Parathyroid adenoma (tissue), 2 donors: Measurements from ENCODE around the gene UNC45B.
"Not testable (repeated sequence)": the region's sequence is repeated elsewhere in the genome, so short reads cannot be mapped to it uniquely, and the experiment has no call there.

Experiments
- H2AFZ ChIP-seq: fragments of 300-600 bp; sonication (generic); one replicate; pipeline ENCODE4 v1.7.0; 2017; ENCODE audit warnings: antibody characterized with exemption, mild to moderate bottlenecking
- H3K27ac ChIP-seq: fragments of 300-600 bp; sonication (generic); one replicate; pipeline ENCODE4 v1.7.0; 2017
- H3K27me3 ChIP-seq: fragments of 300-600 bp; sonication (generic); one replicate; pipeline ENCODE4 v1.7.0; 2017; ENCODE audit warnings: low read length; ENCODE audit not compliant: control insufficient read depth, insufficient read depth
- H3K36me3 ChIP-seq: fragments of 300-600 bp; sonication (generic); one replicate; pipeline ENCODE4 v1.7.0; 2017; ENCODE audit warnings: low read length; ENCODE audit not compliant: control insufficient read depth, insufficient read depth
- H3K4me1 ChIP-seq: fragments of 300-600 bp; sonication (generic); one replicate; pipeline ENCODE4 v1.7.0; 2017; ENCODE audit warnings: control low read depth
- H3K4me2 ChIP-seq: fragments of 300-600 bp; sonication (generic); one replicate; pipeline ENCODE4 v1.7.0; 2017; ENCODE audit warnings: low read length
- H3K4me3 ChIP-seq: fragments of 300-600 bp; sonication (generic); one replicate; pipeline ENCODE4 v1.7.0; 2017; ENCODE audit warnings: low read depth, low read length
- H3K79me2 ChIP-seq: fragments of 300-600 bp; sonication (generic); one replicate; pipeline ENCODE4 v1.7.0; 2017; ENCODE audit warnings: control low read depth
- H3K9ac ChIP-seq: fragments of 300-600 bp; sonication (generic); one replicate; pipeline ENCODE4 v1.7.0; 2017; ENCODE audit warnings: mild to moderate bottlenecking
- H3K9me3 ChIP-seq: fragments of 300-600 bp; sonication (generic); one replicate; pipeline ENCODE4 v1.7.0; 2017; ENCODE audit warnings: low read length; ENCODE audit not compliant: control insufficient read depth
- TF ChIP-seq, protein P1 (sequence below): fragments of 300-600 bp; sonication (generic); IDR thresholded peaks from one replicate; pipeline ENCODE4 v1.7.0; 2017; ENCODE audit warnings: antibody characterized with exemption, mild to moderate bottlenecking
- donor health status: primary hyperparathyroidism.

Gene UNC45B

DNA sequence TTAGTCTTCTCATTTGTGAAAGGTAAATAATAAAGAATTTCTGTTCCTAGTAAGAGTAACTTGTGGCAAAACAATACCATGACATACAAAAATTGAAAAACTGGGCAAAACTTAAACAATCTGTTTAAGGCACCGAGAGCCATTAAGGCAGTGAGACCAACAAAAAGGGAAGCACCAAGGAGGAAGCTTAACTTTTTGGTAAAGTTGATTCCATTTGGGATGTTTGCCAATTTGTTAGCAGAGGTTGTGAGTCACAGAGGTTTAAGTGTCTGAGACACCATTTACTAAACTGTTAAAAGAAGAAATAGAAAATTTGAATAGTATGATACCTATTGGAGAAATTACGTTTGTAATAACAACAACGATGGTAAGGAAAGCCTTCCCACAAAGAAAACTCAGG, 41.7 kb downstream of the UNC45B start:
- Histone ChIP-seq H2AFZ (no peak overlapping the region), H3K4me2 (no peak overlapping the region), H3K27me3 (no peaks in the 10 kb centered on the region), H3K27ac (no peak overlapping the region), H3K4me1 (no peaks in the 10 kb centered on the region), H3K9me3 (no peaks in the 10 kb centered on the region), H3K9ac (no peak overlapping the region), H3K79me2 (no peaks in the 10 kb centered on the region), H3K36me3 (no peaks in the 10 kb centered on the region), H3K4me3 (no peak overlapping the region)
- TF ChIP-seq, protein P1, sequence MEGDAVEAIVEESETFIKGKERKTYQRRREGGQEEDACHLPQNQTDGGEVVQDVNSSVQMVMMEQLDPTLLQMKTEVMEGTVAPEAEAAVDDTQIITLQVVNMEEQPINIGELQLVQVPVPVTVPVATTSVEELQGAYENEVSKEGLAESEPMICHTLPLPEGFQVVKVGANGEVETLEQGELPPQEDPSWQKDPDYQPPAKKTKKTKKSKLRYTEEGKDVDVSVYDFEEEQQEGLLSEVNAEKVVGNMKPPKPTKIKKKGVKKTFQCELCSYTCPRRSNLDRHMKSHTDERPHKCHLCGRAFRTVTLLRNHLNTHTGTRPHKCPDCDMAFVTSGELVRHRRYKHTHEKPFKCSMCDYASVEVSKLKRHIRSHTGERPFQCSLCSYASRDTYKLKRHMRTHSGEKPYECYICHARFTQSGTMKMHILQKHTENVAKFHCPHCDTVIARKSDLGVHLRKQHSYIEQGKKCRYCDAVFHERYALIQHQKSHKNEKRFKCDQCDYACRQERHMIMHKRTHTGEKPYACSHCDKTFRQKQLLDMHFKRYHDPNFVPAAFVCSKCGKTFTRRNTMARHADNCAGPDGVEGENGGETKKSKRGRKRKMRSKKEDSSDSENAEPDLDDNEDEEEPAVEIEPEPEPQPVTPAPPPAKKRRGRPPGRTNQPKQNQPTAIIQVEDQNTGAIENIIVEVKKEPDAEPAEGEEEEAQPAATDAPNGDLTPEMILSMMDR = no peak

DNA sequence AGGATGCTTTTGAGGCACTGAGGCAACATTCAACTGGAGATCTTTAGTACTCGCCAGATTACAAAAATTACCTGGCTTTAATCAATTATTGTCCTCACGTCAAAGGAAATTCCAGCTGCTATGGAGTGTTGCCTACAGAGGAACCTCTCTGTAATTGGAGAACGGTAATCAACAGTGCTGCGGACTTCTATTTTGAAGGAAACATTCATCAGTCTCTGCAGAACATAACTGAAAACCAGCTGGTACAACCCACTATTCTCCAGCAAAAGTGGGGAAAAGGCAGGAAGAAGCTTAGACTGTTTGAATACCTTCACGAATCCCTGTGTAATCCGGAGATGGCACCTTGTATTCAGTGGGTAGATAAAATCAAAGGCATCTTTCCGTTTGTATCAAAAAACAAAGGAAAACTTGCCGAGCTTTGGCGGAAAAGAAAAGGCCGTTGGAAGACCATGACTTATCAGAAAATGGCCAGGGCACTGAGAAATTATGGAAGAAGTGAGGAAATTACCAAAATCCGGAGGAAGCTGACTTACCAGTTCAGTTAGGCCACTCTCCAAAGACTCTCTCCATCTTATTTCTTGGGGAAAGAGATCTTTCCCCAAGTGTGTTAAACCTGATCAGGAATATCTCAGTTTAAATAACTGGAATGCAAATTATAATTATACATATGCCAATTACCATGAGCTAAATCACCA, 43.5 kb downstream of the UNC45B start:
- TF ChIP-seq, protein P1 = no peak
- Histone ChIP-seq H3K9me3 (no peaks in the 10 kb centered on the region), H3K4me1 (no peaks in the 10 kb centered on the region), H3K9ac (no peak overlapping the region), H3K27me3 (no peaks in the 10 kb centered on the region), H3K79me2 (no peaks in the 10 kb centered on the region), H3K4me3 (no peak overlapping the region), H3K36me3 (no peaks in the 10 kb centered on the region), H3K27ac (no peak overlapping the region), H3K4me2 (no peak overlapping the region), H2AFZ (no peak overlapping the region)

DNA sequence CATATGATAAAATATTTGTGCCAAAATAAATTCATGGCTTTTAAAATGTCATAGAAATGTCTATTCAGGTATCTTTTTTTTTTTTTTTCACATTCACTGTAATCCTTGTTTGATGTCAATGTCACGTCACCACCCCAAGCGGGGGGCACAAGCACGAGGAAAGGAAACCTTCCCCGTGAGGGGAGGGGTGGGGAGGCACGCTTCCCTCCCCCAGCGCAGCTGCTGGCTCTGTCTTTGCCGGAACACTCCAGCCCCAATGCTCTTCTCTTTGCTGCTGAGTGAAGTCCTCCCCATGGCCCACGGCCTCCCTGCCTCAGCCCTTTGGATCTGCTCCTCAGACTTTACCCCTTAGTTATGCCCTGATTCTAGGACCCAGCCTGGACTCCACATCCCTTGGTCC, 45.1 kb downstream of the UNC45B start:
- no peak overlapping the region for H3K27ac ChIP-seq
- H3K36me3 ChIP-seq = no peaks in the 10 kb centered on the region
- H3K4me2 ChIP-seq = no peak overlapping the region
- H3K9ac ChIP-seq = no peak overlapping the region
- H2AFZ ChIP-seq = no peak overlapping the region
- H3K9me3 ChIP-seq = no peaks in the 10 kb centered on the region
- TF ChIP-seq, protein P1 = no peak
- no peaks in the 10 kb centered on the region for H3K79me2 ChIP-seq
- H3K4me3 ChIP-seq = no peak overlapping the region
- no peaks in the 10 kb centered on the region for H3K4me1 ChIP-seq
- no peaks in the 10 kb centered on the region for H3K27me3 ChIP-seq

DNA sequence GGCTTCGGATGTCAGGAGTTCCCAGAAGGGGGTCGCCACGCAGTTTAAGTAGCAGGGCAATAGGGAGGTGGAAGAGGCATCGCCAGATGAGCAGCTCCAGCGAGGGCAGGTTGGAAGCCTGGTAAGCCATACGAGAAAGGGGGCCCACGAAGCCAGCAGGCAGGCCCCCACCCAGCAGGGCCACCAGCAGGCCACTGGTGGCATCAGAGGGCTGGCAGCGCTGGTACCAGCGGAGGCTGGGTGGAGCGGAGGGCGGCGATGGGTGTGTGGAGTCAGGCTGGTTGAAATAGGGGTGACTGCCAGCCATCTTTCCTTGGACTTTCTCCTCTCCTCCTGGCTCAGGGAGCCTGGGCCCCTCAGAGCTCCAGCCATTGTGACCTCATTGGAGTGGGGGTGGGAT, 46.4 kb downstream of the UNC45B start, which contains the start of gene SLC35G3:
TSS of gene SLC35G3 (minus strand) at position 393 of the 400 bp plus-strand sequence. CDS start at position 307, 86 bp downstream.
- not testable (repeated sequence) for H3K4me1 ChIP-seq, H3K27ac ChIP-seq, H3K9me3 ChIP-seq, H3K79me2 ChIP-seq, H3K4me2 ChIP-seq, H2AFZ ChIP-seq, H3K36me3 ChIP-seq, H3K4me3 ChIP-seq, H3K27me3 ChIP-seq, H3K9ac ChIP-seq

DNA sequence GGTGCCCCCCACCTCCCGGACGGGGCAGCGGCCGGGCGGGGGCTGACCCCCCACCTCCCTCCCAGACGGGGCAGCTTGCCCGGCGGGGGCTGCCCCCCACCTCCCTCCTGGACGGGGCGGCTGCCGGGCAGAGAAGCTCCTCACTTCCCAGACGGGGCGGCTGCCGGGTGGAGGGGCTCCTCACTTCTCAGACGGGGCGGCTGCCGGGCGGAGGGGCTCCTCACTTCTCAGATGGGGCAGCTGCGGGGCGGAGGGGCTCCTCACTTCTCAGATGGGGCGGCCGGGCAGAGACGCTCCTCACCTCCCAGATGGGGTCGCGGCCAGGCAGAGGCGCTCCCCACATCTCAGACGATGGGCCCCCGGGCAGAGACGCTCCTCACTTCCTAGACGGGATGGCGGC, 47.4 kb downstream of the UNC45B start:
- H3K27ac ChIP-seq, H3K9me3 ChIP-seq, H3K4me2 ChIP-seq, H3K36me3 ChIP-seq, H3K9ac ChIP-seq, H3K27me3 ChIP-seq, H2AFZ ChIP-seq, H3K4me3 ChIP-seq, H3K79me2 ChIP-seq, H3K4me1 ChIP-seq: not testable (repeated sequence)

DNA sequence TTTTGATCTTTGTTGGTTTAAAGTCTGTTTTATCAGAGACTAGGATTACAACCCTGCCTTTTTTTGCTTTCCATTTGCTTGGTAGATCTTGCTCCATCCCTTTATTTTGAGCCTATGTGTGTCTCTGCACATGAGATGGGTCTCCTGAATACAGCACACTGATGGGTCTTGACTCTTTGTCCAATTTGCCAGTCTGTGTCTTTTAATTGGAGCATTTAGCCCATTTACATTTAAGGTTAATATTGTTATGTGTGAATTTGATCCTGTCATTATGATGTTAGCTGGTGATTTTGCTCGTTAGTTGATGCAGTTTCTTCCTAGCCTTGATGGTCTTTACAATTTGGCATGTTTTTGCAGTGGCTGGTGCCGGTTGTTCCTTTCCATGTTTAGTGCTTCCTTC, 55.0 kb downstream of the UNC45B start:
- H3K4me2 ChIP-seq, H3K27me3 ChIP-seq, H3K27ac ChIP-seq, H3K36me3 ChIP-seq, H3K9me3 ChIP-seq, H3K9ac ChIP-seq, H3K4me1 ChIP-seq, H3K79me2 ChIP-seq, H2AFZ ChIP-seq, H3K4me3 ChIP-seq: not testable (repeated sequence)
